GM12873 (cell line): ENCODE data around the gene SEZ6L.

Source experiments
- TF ChIP-seq, protein P1 (sequence below): IDR thresholded peaks from 2 replicates; pipeline ENCODE4 v1.5.1; 2012; ENCODE audit warnings: low read depth, mild to moderate bottlenecking, moderate library complexity, low read length, control low read depth; ENCODE audit not compliant: insufficient read depth; ENCODE audit errors: missing control alignments

Gene SEZ6L

DNA sequence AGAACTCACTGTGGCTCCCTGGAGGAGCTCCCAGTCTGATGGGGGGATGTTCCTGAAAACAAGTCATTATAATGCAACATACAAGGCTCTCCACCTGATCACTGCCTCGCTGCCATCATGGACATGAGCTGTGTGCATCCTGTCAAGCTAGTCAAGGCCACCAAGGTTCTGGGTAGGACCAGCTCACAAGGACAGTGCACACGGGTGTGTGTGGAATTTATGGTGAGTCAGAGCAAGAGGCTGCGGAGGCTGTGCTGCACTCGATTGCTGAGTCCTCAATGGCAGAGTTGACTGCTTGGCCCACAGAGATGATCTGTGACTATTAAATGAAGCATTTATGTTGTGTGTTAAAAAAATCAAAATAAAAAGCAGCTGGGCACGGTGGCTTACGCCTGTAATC, 96.6 kb downstream of the SEZ6L start:
- TF ChIP-seq, protein P1, sequence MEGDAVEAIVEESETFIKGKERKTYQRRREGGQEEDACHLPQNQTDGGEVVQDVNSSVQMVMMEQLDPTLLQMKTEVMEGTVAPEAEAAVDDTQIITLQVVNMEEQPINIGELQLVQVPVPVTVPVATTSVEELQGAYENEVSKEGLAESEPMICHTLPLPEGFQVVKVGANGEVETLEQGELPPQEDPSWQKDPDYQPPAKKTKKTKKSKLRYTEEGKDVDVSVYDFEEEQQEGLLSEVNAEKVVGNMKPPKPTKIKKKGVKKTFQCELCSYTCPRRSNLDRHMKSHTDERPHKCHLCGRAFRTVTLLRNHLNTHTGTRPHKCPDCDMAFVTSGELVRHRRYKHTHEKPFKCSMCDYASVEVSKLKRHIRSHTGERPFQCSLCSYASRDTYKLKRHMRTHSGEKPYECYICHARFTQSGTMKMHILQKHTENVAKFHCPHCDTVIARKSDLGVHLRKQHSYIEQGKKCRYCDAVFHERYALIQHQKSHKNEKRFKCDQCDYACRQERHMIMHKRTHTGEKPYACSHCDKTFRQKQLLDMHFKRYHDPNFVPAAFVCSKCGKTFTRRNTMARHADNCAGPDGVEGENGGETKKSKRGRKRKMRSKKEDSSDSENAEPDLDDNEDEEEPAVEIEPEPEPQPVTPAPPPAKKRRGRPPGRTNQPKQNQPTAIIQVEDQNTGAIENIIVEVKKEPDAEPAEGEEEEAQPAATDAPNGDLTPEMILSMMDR: no peak

DNA sequence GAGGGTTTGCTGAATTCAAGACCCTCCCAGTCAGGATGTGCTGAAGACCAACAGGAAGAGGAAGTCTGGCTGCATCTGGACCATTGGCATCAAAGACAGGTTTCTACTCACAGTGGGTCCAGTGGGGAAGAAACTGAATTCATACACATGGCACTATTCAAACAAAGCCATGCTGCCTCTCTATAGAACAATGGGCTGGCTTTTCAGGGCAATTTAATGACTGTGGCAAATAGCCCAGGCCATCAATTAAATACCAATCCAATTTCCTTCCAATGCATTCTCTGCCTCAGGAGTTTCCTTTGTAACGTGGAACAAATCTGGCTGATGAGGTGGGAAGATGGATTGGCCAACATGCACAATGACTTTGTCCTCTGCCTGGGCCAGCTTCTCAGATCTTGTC, 98.6 kb downstream of the SEZ6L start:
- TF ChIP-seq, protein P1: no peak

DNA sequence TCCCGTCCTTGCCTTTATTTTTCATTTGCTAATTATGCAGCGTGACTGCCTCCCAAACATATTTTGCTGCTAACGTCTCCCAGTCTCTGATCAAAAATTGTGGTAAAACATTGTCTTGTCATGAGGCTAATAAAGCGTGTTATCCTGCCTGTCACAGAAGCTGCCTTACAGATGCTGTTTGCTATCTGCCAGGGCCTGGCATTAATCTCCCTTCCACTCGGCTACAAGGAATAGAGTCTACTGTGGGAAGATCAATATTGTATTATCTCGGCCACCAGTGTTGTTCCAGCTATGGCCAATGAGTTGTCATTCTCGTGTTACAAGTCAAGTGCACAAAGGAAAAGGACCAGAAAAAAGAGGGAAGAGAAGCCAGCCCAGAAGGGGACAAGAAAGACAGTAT, 100.3 kb downstream of the SEZ6L start:
- TF ChIP-seq, protein P1: no peak

DNA sequence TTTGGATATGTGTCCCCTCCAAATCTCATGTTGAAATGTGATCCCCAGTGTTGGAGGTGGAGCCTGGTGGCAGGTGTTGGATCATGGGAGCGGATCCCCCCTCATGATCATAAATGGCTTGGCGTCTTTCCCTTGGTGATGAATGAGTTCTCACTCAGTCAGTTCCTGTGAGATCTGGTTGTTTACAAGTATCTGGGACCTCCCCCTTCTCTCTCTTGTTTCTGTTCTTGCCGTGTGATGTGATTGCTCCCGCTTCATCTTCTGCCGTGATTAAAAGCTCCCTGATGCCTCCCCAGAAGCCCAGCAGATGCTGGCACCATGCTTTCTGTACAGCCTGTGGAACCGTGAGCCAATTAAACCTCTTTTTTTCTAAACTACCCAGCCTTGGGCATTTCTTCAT, 102.2 kb downstream of the SEZ6L start:
- TF ChIP-seq, protein P1: no peak

DNA sequence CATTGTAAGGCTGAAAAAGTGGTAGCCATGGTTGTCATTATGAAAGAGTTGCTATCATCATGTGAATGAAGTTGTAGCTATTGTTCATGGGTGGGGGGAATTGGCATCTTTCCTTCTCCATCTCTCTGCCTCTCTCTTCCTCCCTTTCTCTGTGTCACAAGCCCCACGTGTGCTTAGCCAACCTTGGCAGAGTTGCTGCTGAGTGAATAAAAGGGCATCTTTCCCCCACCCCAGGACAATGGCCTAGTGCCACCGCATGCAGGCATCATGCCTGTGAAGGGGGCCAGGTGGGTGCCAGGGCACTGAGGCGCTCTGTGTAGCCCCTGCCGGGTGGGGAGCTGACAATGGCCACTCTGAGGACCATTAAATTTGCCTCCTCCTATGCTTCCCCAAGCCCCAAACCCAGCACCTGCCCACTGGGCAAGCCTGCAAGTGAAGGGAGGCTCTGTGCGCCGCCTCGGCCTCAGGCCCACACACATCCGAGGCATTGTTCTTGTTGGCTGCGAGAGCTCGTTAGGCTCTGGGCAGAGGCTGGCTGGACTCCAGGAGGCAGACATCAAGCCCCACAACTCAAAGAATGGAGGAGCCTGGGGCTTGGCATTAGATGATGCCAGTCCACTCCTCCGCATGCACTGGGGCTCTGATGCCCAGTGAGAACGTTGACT, 103.9 kb downstream of the SEZ6L start:
- TF ChIP-seq, protein P1: no peak

DNA sequence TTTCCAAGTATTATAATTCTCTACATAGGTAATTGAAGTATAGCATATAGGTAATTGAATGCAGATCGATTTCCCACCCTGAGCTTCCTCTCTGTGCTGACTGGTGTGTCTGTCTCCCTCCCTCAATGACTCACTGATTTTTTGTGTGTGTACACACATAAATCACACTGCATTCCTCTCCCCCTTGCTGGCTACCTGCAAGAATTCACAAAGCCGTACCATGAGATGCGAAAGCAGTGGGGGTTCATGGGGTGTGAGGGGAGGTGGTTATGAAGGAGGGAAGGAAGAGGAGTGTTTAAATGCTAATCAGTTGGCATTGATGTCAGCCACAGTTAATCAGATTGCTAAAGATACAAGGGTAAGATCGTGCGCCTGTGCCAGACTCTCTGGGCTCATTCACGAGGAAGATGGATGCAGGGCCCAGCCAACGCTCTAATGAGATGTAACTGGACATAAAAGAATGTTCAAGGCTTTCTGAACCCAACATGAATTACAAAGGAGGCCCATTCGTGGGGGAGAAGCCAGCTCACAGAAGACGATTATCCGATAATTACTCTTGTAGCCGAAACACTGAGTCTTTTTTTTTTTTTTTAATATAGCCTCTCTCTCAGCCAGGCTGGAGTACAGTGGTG, 107.4 kb downstream of the SEZ6L start:
- TF ChIP-seq, protein P1: no peak

DNA sequence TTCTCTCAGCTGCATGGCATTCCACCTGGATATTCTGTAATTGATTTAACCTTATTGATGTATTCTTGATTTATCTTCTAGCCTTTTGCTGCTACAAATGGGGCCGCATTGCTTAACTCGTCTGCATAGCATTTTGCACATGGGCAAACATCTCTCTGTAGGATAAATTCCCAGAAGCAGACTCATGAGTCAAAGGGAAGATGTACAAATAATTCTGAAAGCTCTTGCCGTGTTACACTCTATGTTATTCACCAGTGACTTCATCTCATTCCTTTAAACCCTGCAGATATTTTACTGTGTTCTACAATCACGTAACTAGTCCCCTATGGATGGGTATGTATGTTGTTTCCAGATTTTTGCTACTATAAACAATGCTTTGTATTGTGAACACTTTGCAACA, 112.7 kb downstream of the SEZ6L start:
- TF ChIP-seq, protein P1: no peak
